T-helper 9 cell (primary cell): Measurements from ENCODE around the gene RNASE7.

Source experiments
- DNase-seq: peaks from one replicate; pipeline ENCODE4 v3.0.0-alpha.2; 2020

The RNASE7 gene

DNA sequence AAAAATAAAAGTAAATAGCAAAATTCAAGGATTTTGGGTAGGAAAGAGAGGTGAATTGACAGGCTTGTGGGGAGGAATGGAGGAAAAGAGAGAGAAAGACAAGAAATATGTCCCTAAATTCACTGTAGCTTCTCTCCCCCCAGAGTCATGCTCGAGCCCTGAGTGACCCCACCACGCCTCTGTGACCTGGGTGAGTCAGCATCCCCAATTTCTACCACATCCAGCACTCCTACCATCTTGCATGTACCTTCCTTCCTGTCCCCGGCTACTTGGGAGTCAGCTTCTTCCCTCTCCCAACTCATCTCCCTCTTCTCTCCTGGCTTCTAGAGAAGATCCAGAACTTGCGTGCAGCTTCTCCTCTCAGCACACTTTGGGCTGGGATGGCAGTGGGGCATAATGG is 46.5 kb downstream of the RNASE7 start:
- no peak for DNase-seq

DNA sequence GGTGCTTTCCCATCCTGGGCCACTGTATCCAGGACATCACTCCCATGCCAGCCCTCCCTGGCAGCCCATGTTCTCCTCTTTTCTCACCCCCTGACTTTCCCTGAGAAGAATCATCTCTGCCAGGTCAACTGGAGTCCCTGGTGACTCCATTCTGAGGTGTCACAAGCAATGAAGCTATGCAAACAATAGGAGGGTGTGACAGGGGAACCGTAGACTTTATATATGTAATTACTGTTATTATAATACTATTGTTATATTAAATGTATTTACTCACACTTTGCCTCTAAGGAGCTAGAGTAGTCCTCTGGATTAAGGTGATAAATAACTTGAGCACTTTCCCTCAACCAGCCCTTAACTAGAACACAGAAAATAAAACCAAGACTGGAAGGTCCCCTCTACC is 47.1 kb downstream of the RNASE7 start:
- DNase-seq, result no peak

DNA sequence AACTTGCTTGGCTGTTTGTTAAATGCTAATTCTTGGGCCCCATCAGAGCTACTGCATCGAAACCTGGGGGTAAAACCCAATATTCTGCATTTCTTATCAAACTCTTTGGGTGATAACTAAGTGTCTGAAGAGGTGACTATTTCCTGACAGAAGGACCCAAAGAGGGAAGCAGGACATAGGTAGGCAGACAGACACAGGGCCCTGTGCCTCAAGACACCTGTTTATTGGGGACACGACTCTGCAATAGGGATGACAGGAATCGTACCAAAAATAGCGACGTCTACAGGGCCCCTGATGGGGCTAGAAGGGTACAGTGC is 47.7 kb downstream of the RNASE7 start:
- no peak for DNase-seq

DNA sequence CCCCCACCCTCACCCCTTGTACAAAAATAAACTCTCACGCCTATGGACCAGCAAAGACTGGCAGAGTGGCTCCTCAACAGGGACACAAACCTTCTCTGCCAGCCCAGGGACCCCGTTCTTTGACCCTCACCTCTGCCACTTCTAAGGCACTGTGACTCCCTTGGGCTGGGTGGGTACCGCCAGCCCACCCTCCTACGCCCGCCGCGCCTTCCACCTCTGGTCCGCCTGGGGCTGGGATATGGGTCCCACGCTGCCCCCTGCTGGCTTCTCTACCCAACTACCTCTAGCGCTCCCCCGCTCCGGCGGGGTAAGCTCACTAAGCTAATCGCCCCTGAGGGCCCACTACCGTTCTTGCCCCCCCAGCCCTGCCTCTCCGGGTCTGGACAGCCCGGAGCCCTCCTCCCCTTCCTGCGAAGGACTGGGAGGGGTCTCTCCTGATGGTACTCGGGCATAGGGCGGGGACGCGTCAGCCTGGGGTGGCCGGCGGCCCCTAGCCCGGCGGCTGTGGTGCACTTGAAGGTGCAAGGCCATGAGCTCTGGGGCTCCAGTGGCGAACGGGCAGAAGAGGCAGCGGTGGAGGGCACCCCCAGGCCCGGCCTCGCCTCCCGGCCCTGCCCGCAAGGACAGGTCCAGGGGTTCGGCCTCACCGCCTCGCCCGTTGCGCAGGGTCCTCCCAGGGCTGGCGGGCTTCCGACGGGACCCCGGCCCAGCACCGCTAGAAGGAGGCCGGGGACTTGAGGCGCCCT is 48.2 kb downstream of the RNASE7 start:
- peak; percentile 16 for DNase-seq

DNA sequence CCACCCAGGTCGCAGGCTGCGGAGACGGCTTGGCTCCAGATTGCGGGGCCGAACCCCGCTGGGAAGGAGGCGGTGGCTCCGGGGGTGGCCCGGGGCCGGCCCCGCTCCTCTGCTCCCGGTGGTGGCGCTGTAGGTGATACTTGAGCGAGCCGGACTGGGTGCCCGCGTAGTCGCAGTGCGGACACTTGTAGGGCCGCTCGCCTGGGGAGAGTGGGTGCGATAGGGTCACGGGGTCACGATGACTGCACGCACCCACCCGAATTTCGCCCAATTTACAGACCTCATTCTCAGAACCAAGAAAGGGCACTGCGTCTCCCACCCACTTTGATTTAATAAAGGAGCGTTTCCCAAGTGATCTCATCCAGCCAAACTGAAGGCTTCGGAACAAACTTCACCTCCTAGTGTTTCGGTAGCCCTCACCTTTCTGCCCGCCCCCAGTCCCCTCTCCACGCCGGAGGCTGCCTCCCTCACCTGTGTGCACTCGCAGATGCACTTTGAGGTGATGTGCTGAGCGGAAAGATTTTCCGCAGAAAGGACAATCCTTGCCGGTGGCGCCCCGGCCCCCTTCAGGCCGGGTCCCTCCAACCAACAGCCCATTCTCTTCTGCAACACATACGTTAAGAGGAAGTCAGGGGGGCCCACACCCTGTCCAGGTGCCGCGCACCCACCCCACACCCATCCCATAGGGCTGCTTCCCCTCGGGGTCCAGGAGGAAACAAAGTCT is 48.9 kb downstream of the RNASE7 start:
- DNase-seq, result no peak

DNA sequence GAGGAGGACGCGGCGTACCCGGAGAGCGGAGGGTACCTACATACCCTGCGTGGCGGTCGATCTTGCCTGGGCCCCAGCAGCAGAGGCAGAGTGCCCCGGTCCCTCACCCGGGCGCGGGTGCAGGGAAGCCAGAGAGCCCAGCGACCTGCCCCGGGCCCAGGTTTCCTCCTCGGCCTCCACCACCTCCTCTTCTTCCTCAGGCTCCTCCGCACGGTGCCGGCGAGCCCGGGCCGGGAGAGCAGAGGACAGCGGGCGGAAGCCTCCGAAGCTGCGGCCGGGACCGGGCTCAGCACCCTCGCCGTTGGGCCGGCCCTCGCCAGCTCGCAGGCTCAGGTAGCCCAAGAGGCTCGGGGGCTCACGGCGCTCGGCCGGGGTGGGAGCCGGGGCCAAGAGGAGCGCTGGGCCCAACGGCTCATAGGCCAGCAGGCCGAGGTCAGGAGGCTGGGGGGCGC is 49.7 kb downstream of the RNASE7 start:
- no peak for DNase-seq

DNA sequence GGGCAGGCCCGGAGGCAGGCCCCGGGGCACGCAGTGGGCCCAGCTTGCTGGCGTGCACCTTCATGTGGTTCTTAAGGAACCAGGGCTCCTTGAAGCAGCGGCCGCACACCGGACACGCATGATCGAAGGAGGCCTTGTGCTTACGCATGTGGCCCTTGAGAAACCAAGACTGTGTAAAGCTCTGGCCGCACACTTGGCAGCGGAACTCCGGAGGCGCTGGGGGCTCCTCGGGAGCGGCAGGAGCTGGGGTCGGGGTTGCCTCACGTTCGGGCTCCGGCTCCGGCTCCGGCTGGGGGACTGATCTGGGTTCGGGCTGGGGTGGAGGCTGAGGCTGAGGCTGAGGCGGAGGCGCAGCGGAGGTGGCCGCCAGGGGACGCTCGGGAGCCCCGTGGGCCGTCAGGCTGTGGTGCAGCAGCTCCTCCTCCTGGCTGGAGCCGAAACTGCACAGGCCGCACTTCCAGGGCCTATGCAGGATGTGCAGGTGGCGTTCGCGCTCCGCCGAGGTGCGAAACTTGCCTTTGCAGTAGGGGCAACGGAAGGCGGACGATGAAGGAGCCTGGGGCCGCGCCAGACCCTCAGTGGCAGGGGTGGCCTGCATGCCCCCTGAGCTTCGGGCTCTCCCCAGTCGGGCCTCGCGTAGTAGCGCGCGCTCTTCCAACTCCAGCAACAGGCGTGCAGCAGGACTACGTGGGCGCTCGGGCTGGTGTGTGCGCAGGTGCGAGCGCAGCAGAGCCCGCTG is 50.3 kb downstream of the RNASE7 start:
- DNase-seq, result peak; percentile 97

DNA sequence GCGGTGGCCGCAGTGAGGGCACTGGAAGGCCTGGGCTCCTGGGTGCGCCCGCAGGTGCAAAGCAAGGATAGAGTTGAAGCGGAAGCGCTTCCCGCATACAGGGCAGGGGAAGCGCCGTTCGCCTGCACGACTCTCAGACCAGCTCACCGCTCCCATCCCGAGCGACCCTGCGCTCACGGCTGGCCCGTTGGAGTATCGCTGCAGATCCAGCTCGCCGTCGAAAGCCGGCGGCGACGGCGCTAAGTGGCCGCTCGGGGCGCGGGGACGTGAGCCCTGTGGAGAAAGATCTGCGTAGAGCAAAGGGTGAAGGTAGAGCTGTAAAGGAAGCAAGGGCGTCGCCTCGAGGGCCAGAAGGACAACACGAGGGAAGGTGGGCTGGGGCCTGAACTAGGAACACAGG is 50.9 kb downstream of the RNASE7 start:
- DNase-seq, result no peak
